CD4-positive, alpha-beta T cell treated with Interleukin-4 for 1 hour (primary cell): ENCODE data around the gene LRRC74A.

ENCODE experiments used
- DNase-seq, 2 donors: peaks; one replicate each; pipeline ENCODE4 v3.0.0-alpha.2; 2020 to 2022

LRRC74A gene

DNA sequence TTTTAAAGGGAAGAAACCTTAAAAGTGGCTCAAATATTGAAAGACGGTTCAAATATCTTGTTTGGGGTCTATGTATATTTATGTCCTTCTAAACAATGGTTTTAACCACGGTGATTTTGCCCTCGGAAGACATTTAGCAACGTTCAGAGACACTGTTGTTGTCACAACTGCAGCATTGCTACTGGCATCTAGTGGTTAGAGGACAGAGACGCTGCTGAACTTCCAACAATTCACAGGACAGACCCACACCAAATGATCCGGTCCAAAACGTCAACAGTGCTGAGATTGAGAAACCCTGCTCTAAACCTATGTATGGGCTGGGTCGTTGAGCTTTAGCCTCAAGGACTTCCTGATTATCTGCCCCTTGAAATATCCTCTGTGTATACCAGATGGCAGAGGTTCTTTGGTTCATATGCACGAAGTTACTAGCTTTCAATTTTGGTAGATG lies 15.2 kb upstream of the LRRC74A start:
- DNase-seq: peak; percentile 32 to 44

DNA sequence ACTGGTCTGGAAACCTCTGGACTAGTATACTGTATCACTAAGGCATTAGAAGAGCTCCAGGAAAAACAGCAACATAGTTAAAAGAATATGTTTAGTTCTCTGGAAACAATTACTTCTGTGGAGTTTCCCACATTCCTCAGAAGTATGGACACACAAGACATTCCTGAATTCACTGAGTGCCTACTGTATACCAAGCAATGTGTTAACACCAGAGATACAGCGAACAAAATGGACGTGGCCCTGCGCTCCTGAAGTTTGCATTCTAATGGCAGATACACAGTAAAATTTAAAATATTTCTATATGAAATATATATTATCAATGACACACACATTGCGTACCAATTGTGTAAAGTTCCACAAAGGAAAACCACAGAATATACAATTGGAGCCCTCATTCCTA lies 14.6 kb upstream of the LRRC74A start:
- no peak for DNase-seq

DNA sequence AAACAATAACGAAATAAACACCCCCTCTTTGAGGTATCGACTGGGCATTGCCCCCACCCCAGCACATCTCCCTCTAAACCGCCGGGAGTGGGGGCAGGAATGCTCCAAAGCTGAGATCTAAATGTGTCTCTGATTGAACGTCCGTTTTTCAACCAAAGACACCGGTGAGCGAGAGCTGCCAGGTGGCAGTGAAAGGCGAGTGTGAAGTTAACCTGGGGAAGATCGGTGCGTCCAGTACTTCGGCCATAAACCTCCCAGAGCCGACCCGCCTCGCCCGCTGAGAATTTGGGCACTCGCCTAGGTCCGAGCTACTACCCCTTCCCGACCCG lies 14.2 kb upstream of the LRRC74A start:
- DNase-seq: no peak

DNA sequence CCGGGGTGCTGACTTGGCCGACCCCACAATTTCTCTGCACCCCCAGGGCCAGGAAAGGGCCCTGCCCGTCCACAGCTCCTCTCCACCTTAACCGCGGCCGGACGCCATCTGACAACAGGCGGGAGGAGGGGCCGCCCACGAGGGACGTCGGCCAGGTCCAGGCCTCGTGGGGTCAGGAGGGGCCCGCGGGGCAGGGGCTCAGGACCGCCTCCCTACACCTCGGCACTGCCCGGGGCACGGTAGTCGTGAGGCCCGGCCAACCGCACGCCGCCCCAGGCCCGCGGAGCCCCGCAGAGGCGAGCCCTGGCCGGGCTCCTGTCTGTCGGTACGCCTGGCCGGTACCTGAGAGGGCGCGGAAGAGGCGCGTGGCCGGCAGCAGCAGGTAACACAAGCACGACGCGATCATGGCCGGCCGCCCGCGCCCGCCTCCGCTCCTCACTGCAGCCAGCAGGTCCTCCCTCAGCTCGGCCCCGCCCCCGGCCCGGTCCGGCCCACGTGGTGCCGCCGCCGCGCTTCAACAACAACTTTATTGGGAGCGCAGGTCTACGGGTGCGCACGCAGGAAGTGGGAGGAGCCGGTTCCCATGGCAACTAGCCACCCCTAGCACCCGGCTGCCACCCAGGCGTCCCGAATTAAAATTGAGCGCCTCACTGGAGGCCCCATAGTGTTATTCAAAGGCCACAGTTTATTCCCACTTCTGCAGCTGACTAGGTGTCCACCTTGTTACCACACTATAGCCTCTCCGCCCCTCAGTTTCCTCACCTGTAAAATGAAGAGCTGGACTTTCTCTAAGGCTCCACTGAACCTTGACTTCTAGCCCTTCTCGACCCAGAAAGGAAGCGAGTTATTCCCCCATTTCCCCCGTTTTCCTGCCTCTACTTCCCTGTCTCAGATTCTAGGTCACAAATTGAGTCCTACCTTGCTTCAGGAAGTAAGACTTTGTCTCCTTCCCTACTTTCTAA lies 13.5 kb upstream of the LRRC74A start, which contains the start of gene ANGEL1:
Gene ANGEL1 (minus strand): TSS at position 461 of the 962 bp plus-strand sequence. CDS start 55 bp downstream, at position 406.
- peak; percentile 97 to 98 for DNase-seq

DNA sequence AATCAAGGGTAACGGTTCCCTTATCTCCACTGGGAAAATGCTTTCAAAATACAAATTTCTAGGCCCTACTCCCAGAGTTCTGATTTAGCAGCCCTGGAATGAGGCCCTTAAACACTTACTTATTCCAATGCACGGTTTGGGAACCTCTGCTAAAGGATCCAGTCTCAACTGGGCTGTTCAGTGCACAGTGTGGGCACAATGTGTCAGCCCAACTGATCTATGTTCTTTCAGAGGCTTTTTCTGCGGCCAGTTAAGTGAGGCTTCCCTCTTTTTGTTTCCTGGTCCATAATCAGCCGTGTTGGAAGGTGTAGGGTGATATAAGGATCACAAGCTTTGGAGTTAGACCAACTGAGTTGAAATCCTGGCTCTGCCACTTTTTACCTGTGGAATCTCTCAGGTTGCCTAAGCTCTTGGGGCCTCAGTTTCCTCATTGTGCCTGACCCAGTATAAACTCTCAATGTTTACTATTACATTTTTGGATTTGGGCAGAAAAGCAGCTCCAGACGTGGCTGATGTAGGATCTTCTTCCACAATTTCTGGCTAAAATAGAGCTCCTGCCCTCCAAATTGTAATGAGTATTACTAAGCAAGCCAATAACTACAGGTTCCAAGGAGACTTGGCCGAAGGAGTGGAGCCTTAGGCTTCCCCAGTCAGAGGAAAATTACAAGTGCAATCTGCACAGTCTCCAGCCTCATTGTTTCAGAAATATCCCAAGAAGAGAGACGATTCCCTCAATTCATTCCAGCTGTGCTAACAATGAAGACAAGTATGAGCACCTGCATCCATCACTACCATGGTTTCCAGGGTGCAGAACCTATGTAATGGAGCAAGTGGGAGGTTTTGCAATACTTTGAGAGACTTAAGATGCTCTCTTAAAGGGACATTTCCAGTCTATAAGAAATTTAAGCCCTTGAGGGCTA lies 11.2 kb upstream of the LRRC74A start:
- DNase-seq: no peak

DNA sequence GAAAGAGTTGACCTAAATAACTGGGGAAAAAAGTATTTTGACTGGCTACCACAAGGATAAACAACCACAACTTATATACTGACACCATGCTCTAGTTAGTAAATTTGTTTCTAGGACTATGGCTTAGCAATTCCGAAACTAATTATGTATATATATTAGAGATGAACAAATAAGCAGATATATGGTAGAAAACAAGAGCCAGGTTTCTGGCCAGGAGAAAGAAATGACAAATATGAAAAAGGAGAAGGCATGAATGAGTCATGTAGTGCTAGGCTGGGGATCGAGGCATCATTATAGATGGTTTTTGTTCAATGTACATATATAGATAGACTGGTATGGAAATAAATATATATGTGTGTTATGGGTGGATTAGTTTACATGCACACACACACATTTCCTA lies 5.5 kb upstream of the LRRC74A start:
- DNase-seq: no peak

DNA sequence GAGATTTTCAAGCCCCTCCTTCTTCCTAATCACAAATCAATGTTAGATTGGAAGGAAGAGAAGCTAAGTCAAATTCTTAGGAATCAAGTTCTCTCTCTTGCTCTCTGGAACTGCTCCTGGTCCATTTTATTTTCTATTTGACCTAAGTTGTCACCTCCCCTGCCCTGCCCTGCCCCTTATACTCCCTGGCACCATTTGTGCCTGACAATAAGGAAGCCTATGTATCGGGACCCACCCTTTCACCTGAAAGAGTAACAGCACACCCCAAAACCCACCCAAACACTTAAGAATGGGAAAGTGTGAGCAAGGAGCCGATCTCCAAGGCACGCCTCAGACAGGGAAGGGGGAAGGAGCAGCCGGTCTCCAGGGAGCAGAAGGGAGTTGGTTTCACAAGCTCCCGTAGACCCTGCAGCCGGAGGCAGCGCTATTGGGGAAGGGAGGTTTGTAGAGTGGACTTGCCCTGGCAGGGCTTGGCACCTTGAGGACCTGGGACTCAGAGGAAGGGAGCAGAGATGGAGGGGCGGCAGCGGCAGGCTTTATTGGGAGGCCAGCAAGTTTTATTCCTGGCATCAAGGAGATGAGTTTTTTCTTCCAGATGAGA lies 1.6 kb downstream of the LRRC74A start:
- DNase-seq: no peak

DNA sequence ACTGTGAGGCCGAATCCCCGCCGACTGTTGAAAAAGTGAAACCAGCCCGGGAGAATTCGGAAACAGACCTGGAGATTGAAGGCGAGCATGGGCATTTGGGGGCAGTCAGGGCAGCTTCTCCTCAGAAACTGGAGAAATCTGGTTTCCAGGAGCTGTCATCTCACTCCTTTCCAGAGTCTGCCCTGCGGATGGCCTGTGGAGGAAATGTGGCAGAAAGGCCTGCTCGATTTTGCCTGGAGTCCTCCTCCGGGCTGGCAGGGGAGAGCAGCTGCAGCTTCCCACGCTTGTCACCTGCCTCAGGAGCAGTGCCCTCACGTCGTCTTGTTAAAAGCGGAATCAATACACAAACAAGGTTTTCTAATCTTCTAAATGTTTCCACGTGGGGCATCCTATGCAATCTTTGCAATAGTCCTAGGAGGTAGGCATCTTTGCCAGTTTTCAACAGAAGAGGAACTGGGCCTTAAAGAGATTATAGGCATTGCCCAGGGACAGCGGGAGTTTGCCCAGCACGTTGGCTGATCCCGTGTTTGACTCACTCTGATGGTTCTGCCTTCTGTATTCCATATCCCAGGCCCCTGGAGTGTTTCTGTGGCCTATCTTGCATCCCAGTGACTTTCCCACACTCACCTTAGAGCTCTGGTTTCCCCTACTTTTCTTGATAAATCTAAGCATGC lies 2.3 kb downstream of the LRRC74A start:
- no peak for DNase-seq

DNA sequence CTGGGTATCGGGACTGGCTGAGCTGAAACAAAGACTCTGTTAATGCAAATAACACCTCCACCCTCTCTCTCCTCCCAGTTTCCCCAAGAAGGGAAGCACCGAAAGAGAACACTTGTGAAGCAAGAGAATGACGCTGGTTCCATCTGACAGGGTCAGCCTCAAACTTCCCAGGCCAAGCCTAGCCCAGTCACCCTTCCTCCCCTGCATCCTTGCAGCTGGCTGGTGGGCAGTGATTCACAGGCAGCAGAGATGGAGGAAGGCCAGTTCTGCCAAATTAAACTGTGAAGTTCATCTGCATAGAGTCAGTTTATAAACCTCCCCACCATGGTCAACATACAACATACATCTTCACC lies 2.8 kb downstream of the LRRC74A start:
- peak in 1 of 2 donors; percentile 20 for DNase-seq

DNA sequence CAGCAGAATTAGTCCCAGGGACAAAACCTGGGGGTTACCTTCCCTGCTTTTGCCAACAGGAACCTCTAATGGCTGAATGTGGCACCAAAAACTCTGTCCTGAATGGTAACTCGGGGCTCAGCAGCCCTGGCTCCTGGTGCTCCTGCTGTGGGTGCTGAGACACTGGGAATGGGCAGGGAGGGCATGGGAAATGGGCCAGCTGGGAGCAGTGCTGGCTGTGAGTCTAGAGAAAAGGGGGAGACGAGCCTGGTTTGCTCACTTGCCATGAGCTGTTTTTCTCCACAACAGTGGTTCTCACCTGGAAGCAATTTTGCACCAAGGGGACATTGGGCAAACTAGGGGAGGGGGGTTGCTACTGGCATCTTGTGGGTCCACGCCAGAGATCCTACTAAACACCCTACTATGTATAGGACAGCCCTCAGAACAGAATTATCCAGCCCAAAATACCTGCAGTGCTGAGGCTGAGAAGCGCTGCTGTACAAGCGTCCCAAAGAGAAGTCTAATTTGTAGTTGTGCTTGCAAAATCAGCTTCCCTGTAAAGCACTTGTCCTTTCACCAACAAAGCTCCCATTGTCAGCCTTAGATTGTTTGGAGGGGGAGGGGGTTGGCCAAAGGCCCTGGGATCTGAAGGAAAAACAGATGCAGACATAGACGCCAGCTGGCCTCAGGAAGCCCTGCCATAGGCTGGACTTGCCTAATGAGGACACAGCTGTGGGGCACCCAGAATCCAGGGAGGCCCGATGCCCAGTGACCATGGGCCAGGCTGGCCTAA lies 3.6 kb downstream of the LRRC74A start:
- no peak for DNase-seq

DNA sequence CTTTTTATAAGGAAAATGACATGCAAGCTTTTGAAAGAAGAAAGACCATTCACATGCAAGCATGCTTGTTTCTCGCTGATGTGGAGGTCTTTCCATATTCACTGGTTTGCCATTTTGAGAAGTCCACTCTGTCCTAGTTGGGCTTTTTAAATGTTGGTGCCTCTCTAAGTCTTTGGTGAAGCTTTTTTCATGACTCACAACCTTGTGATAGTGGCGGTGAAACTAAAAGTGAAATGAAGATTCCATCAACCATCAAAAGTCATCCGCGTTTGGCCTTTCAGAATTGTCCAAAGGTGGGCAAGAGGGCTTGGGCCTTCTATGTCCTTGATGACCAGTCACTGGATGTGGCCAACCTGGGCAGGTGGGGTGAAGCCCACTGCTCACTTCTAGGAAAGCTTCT lies 4.3 kb downstream of the LRRC74A start:
- DNase-seq: no peak

DNA sequence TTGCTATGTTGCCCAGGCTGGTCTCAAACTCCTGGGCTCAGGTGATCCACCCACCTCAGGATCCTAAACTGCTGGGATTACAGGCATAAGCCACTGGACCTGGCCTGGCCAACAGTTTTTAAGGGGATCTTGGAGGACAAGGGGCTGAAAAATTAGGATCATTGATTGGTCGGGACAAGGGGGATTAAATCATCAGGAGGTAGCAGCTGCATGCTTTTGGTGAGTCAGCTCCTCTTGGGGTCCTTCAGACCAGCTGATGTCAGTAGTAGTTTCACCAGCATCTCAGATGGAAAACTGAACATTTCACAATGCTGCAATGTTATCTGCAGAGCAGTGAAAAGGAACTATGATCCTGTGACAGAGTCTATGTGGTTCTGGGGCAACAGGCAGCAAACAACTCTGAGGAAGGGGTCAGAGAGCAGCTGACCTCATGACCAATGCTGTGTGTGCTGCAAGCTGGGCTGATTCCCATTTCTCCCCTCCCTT lies 6.3 kb downstream of the LRRC74A start:
- peak in 1 of 2 donors; percentile 11 for DNase-seq

DNA sequence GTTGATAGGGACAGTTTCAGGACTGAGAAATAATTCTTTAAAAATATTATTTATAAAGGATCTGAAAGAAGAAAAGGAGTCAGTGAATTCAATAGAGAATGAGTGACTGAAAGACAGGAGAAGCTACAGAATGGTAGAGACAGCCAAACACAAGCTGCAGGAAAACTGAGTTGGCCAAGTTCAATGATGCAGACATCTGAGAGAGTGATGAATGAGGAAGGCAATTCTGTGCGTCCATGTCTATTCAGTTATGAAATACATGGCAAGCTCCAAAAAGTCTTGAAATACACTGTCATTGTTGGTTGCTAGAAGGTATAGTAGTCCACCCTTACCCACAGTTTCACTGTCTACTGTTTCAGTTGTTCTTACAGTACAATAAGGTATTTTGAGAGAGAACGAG lies 6.8 kb downstream of the LRRC74A start:
- DNase-seq: no peak

DNA sequence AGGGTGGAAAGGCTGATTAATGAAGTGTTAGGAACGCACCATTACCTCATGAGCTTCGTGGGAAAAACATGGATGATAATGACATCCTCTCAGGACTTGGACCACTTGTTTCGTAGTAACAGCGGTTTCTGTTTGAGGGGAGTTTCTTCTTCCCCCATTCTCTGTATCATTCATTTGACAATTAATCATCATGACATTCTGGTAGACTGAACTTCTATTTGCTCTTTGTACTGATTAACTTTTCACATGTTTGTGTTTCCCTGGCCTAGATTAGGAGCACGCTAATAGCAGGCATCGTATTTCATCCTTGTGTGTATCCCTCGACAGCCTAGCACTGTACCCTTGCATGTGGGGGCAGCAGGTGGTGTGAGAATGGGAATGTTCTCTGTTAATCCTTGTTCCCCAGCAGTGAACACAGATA lies 8.0 kb downstream of the LRRC74A start:
- no peak for DNase-seq

DNA sequence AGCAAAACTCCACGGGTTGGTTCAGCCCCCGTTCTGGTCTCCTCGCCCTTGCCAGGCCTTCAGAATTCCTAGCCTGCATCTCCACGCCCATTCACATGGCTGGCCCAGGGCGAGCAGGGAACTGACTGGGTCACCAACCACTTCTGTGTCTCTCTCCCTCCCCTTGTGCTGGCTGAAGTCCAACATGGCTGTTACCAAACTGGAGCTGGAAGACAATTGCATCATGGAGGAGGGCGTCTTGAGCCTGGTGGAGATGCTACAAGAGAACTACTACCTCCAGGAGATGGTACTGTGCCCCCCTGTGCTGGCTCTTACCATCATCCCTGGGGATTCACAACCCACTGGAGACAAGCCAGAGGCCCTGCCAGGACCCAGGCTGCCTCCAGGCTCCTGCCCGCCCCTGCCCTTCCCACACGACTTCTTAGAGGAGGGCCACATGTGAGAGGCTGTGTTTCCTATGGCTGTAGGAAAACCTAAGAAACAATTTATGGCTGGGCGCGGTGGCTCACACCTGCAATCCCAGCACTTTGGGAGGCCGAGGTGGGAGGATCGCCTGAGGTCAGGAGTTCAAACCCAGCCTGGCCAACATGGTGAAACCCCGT lies 9.9 kb downstream of the LRRC74A start:
- DNase-seq: no peak

DNA sequence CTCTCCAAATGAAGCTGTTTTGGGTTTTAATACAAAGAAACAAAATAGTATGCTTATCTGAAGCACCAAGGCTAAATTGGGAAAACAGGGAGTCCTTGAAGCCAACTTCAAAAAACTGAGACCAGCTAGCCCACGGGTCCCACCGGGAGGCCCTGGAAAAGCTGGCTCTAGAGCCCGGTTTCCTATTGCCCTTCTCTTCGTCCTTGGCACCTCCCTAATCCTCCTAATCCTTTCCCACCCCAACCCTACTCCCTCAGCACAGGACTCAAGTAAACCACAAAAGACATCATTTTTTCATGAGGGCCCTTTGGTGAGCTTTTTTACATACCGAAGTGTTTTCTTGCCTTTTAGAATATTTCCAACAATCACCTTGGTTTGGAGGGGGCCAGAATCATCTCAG lies 11.3 kb downstream of the LRRC74A start:
- no peak for DNase-seq

DNA sequence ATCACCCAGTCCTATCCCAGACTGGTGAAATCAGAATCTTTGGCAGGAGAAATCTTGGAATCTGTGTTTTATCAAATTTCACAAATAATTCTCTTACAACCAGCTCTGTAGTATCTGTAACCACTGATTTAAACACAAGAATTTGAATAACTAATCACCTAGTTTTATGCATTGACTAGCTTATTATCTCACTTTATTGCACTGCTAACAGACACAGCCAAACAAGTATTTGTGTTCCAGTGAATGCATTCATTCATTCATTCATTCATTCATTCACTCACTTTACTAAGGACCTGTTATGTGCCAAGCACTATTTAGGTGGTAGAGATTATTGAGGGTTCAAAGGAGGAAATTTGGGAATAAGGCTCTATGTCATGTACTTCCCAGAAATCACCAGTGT lies 16.2 kb downstream of the LRRC74A start:
- DNase-seq: no peak

DNA sequence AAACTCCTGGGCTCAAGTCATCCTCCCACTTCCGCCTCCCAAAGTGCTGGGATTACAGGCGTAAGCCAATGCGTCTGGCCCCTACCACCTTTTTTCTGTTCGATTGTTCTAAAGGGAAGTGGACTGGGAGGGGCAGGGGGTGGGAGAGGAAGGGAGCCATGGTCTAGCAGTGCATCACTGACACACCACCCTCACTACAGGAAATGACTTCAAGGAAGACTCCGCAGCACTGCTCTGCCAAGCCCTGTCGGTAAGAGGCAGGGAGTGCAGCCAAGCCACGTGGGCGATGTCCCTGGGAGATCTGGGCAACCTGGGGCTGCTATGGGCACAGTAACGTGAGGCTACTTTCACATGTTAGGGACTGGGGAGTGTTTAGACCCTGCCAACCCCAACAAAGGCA lies 18.0 kb downstream of the LRRC74A start:
- peak; percentile 63 to 73 for DNase-seq

DNA sequence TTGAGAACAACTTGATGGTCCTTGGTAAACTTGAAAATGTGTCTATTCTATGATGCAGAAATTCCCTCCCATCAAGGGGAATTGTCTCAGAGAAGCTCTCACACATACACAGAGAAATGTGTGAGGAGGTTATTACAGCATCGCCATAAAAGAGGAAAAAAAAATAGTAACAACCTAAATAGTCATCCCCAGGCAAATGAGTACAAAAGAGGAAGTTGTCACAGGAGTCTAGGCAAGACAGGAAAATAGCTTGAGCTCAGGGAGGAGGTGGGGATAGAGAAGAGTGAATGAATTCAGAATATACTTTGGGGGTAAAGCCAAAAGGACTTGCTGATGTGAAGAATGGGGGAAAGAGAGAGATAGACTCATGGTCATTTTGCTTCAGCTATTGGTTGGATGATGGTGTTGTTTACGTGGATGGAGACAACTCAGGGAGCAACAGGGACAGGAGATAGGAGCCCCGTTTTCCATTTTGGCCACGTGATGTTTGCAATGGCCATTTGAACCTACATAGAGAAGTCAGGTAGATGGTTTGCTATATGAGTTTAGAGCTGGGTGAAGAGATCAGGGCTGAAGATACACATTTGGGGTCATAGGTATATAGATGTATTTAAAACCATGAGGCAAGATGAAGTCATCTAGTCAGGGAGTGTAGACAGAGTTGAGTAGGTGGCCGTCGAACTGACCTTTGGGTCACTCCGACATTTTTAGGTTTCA lies 20.3 kb downstream of the LRRC74A start:
- no peak for DNase-seq

DNA sequence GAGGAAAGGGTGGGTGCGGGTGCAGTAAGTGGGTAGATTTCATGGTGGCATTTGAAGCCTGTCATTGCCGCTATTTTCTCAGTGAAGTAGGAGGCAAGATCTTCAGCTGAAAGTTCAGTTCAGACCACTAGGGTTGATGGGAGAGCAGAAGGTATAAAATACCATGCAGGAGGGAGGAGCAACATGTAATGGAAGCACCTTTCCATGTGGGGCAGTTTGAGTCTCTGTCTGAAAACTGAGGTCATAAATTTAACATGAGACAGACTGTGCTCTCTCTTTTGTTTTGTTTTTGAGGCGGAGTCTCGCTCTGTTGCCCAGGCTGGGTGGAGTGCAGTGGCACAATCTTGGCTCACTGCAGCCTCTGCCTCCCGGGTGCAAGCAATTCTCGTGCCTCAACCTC lies 22.7 kb downstream of the LRRC74A start:
- no peak for DNase-seq

DNA sequence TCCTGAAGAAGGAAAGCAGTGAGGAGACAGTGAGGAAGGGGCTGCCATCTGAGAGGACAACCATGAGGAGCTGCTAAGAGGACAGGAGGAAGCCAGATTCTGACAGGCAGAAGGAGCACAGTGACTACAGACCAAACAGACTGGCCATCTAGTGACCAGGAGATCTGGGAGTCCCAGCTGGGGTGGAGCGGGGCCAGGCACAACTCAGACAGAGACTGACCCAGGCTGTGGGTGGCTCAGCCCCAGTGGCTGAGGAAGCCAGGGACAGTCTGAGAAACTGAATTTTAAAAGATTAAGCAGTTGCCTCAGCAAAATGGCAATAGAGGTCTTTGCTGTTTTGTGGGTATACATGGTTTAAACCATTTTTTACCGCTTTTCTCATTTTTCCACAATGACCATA lies 28.9 kb downstream of the LRRC74A start:
- DNase-seq: no peak
